Measurements from ENCODE around the gene KLHL6. TPM values are rescaled to one million over a fixed set of nuclear protein-coding genes. Genes with fewer than 3 reads are reported as not detected.
A peak's percentile ranks its signal among the peaks of the same experiment; 100 is the strongest.

The KLHL6 gene
- total and polyA plus RNA-seq, 4 donors: 0.42 to 3.8 (median 1.0) TPM

DNA sequence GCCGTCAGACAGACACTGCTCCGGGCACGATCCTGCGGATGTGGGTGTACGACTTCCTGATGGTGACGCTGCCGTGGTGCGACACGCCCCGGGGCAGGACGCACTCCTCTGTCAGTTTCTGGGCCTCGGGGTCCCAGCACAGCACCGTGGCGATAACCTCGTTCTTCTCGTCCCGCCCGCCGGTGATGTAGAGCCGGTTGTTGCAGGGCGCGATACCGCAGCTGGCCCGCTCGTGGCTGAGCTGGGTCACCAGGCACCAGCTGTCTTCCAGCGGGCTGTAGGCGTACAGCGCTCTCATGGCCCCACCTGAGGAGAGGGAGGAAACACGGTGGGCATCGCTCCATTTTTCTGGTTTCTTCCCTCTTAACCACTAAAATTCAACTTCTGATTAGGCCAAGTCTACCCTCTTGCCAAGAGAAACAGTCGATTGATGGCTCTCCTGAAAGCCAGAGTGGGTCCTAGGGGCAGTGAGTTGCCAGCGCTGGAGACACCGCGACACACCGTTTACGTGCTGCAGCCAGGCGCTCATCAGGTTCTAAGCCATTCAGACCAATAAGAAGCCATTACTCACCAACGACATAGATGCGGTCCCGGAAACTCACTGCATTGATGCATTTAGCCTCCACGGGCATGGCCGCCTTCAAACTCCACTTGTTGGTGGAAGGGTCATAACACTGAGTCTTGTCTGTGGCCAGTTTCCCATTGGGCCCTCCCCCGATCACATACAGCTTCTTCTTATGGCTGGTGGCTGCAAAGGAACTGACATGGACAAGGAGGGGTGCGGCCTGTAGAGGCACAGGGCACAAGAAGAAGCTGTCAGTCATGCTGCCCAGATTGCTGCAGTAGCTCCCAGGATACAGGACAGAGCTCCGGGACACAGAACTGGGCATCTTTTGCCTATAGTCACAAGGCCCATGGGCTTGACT is 63.3 kb downstream of the KLHL6 start:
- WGBS: 97% methylated on average over 45 of the region's 45 CpGs
- no peaks in the 10 kb centered on the region for H3K4me1 ChIP-seq (ENCODE audit: control insufficient read depth in 4 of 4, insufficient read depth in 4 of 4, low read length in 3 of 4)
- H3K36me3 ChIP-seq (ENCODE audit: control insufficient read depth in 4 of 4, insufficient read depth in 3 of 4, low read depth in 1 of 4, low read length in 3 of 4): no peaks in the 10 kb centered on the region
- H3K27ac ChIP-seq (ENCODE audit: low read depth in 1 of 2, low read length in 2 of 2): no peak overlapping the region
- TF ChIP-seq GABPA (IDR thresholded peaks at IDR 0.05 in 1 of 2, conservative IDR thresholded peaks at IDR 0.05 in 1 of 2) (no peak), RAD21 (IDR thresholded peaks at IDR 0.05) (no peak), HNF4A (conservative IDR thresholded peaks at IDR 0.05) (no peak), TAF1 (conservative IDR thresholded peaks at IDR 0.05) (no peak), HNF4G (IDR thresholded peaks at IDR 0.05) (no peak), EGR1 (IDR thresholded peaks at IDR 0.05; ENCODE audit: low read depth in 2 of 2) (no peak), JUND (IDR thresholded peaks at IDR 0.05) (no peak), YY1 (IDR thresholded peaks at IDR 0.05) (no peak), RXRA (IDR thresholded peaks at IDR 0.05) (no peak), FOXA2 (IDR thresholded peaks at IDR 0.05) (no peak), SP1 (IDR thresholded peaks at IDR 0.05) (no peak), FOXA1 (IDR thresholded peaks at IDR 0.05) (no peak), NR2F2 (IDR thresholded peaks at IDR 0.05) (no peak)
- TF ChIP-seq, protein P1, sequence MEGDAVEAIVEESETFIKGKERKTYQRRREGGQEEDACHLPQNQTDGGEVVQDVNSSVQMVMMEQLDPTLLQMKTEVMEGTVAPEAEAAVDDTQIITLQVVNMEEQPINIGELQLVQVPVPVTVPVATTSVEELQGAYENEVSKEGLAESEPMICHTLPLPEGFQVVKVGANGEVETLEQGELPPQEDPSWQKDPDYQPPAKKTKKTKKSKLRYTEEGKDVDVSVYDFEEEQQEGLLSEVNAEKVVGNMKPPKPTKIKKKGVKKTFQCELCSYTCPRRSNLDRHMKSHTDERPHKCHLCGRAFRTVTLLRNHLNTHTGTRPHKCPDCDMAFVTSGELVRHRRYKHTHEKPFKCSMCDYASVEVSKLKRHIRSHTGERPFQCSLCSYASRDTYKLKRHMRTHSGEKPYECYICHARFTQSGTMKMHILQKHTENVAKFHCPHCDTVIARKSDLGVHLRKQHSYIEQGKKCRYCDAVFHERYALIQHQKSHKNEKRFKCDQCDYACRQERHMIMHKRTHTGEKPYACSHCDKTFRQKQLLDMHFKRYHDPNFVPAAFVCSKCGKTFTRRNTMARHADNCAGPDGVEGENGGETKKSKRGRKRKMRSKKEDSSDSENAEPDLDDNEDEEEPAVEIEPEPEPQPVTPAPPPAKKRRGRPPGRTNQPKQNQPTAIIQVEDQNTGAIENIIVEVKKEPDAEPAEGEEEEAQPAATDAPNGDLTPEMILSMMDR (IDR thresholded peaks at IDR 0.05; ENCODE audit: low read depth, low read length, missing input control): no peak
- TF ChIP-seq, protein P2, sequence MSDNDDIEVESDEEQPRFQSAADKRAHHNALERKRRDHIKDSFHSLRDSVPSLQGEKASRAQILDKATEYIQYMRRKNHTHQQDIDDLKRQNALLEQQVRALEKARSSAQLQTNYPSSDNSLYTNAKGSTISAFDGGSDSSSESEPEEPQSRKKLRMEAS (IDR thresholded peaks at IDR 0.05): no peak
- TF ChIP-seq, protein P3, sequence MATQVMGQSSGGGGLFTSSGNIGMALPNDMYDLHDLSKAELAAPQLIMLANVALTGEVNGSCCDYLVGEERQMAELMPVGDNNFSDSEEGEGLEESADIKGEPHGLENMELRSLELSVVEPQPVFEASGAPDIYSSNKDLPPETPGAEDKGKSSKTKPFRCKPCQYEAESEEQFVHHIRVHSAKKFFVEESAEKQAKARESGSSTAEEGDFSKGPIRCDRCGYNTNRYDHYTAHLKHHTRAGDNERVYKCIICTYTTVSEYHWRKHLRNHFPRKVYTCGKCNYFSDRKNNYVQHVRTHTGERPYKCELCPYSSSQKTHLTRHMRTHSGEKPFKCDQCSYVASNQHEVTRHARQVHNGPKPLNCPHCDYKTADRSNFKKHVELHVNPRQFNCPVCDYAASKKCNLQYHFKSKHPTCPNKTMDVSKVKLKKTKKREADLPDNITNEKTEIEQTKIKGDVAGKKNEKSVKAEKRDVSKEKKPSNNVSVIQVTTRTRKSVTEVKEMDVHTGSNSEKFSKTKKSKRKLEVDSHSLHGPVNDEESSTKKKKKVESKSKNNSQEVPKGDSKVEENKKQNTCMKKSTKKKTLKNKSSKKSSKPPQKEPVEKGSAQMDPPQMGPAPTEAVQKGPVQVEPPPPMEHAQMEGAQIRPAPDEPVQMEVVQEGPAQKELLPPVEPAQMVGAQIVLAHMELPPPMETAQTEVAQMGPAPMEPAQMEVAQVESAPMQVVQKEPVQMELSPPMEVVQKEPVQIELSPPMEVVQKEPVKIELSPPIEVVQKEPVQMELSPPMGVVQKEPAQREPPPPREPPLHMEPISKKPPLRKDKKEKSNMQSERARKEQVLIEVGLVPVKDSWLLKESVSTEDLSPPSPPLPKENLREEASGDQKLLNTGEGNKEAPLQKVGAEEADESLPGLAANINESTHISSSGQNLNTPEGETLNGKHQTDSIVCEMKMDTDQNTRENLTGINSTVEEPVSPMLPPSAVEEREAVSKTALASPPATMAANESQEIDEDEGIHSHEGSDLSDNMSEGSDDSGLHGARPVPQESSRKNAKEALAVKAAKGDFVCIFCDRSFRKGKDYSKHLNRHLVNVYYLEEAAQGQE (IDR thresholded peaks at IDR 0.05): no peak
- TF ChIP-seq, protein P4, sequence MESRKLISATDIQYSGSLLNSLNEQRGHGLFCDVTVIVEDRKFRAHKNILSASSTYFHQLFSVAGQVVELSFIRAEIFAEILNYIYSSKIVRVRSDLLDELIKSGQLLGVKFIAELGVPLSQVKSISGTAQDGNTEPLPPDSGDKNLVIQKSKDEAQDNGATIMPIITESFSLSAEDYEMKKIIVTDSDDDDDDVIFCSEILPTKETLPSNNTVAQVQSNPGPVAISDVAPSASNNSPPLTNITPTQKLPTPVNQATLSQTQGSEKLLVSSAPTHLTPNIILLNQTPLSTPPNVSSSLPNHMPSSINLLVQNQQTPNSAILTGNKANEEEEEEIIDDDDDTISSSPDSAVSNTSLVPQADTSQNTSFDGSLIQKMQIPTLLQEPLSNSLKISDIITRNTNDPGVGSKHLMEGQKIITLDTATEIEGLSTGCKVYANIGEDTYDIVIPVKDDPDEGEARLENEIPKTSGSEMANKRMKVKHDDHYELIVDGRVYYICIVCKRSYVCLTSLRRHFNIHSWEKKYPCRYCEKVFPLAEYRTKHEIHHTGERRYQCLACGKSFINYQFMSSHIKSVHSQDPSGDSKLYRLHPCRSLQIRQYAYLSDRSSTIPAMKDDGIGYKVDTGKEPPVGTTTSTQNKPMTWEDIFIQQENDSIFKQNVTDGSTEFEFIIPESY (IDR thresholded peaks at IDR 0.05): no peak
- TF ChIP-seq, protein P5, sequence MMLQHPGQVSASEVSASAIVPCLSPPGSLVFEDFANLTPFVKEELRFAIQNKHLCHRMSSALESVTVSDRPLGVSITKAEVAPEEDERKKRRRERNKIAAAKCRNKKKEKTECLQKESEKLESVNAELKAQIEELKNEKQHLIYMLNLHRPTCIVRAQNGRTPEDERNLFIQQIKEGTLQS (IDR thresholded peaks at IDR 0.05): no peak
- no peaks in the 10 kb centered on the region for H3K27me3 ChIP-seq (ENCODE audit: control insufficient read depth in 4 of 4, insufficient read depth in 4 of 4, low read length in 3 of 4)
- H3K9ac ChIP-seq (ENCODE audit: low read depth in 1 of 2, low read length in 2 of 2): no peak overlapping the region
- no peaks in the 10 kb centered on the region for H3K9me3 ChIP-seq (ENCODE audit: control insufficient read depth in 4 of 4, low read length in 3 of 4)
- H3K4me3 ChIP-seq (ENCODE audit: low read depth in 1 of 3, low read length in 3 of 3): no peak overlapping the region
- peak; percentile 29 for DNase-seq (ENCODE audit: low spot score)

All from liver (tissue), 9 donors.